Upper lobe of left lung (tissue), 6 donors: ENCODE data around the gene RABGAP1. TPM values are rescaled to one million over a fixed set of nuclear protein-coding genes. Genes with fewer than 3 reads are reported as not detected.

Experiments
- ATAC-seq, 2 donors: fragments of 200-7000 bp; cut with Tn5 transposase; one replicate each; pipeline ENCODE4 v1.9.1; 2022; ENCODE audit warnings: mild to moderate bottlenecking in 2 of 2, moderate library complexity in 2 of 2; ENCODE audit not compliant: low FRiP score in 2 of 2
- DNase-seq, 2 donors: peaks; one replicate each; pipeline ENCODE4 v3.0.0-alpha.2; 2019 to 2020
- H3K27ac ChIP-seq, 4 donors: fragments of 200-600 bp; sonication (generic); one replicate each; pipeline ENCODE4 v1.5.1; 2016 to 2019
- H3K27me3 ChIP-seq, 4 donors: fragments of 200-600 bp; sonication (generic); one replicate each; pipeline ENCODE4 v1.5.1; 2017 to 2019
- H3K36me3 ChIP-seq, 4 donors: fragments of 200-600 bp; sonication (generic); one replicate each; pipeline ENCODE4 v1.5.1; 2016 to 2019
- H3K4me1 ChIP-seq, 4 donors: fragments of 200-600 bp; sonication (generic); one replicate each; pipeline ENCODE4 v1.5.1; 2018 to 2019
- H3K4me3 ChIP-seq, 4 donors: fragments of 200-600 bp; sonication (generic); one replicate each; pipeline ENCODE4 v1.5.1; 2017 to 2019; ENCODE audit warnings: mild to moderate bottlenecking in 2 of 4, moderate library complexity in 1 of 4
- H3K9me3 ChIP-seq, 4 donors: fragments of 200-600 bp; sonication (generic); one replicate each; pipeline ENCODE4 v1.5.1; 2018 to 2019
- EP300 ChIP-seq, 4 donors: sonication (generic); formaldehyde crosslinking; IDR thresholded peaks; one replicate each; pipeline ENCODE4 v1.5.1; 2017; ENCODE audit warnings: antibody characterized with exemption in 4 of 4, control low read depth in 2 of 4
- POLR2A ChIP-seq, 4 donors: fragments of 450-650 bp; IDR thresholded peaks; one replicate each; pipeline ENCODE4 v1.5.1; 2016 to 2017; ENCODE audit warnings: antibody characterized with exemption in 4 of 4, mild to moderate bottlenecking in 2 of 4
- POLR2AphosphoS5 ChIP-seq, 2 donors: sonication (generic); formaldehyde crosslinking; IDR thresholded peaks; one replicate each; pipeline ENCODE4 v1.5.1; 2017; ENCODE audit warnings: antibody characterized with exemption in 2 of 2
- WGBS, 2 donors: methylation state at CpG; one replicate each; pipeline ENCODE4 v1.1.5; 2017 to 2018; 5-methylcytosine and 5-hydroxymethylcytosine counted together
- total RNA-seq, 6 donors: library from RNA; depleted of rRNA in 4 of 6; stranded (reverse); fragments of >200 nt in 4 of 6; gene quantifications; one replicate each; pipeline versions ENCODE4 v1.1.0 to v1.2.1, GENCODE V29; 2016 to 2021
- TF ChIP-seq, protein P1 (sequence below), 6 experiments: fragments of 450-650 bp in 4 of 6; fragments of 200-600 bp in 2 of 6; sonication (generic) in 2 of 6; IDR thresholded peaks; one replicate each; pipeline ENCODE4 v1.5.1; 2016 to 2019; ENCODE audit warnings: antibody characterized with exemption in 6 of 6
- donor health status: DM: no; HTN: no; CAD: no; lungs with moderate emphysema.
- donor health status: DM: no; HTN: yes; CAD: no; lungs with severe emphysema.

The RABGAP1 gene
- total RNA-seq, 6 donors from 2014 or later, result 41.7 to 147 (median 62.6) TPM

DNA sequence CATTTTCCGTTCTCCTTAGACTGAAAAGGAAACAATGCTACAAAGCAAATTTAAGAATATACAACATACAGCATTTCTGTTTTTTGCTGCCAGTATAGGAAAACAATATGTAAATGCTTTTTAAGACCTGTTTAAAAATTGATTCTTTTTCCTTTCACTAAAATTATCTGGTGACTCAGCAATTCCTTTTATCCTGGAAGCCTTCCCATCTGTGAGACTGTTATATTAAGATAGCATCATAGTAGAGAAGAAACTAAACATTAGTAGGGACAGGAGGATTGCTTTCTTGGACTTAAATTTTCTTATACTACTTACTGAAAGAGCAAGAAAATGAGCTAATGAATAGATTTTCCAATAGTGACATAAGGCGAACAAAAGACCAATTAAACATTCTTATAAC, 62.6 kb downstream of the RABGAP1 start:
- no peaks in the 10 kb centered on the region for H3K9me3 ChIP-seq
- no peak for ATAC-seq
- peaks cover 0 to 6% (median 0%) of the 10 kb centered on the region in 4 donors for H3K4me1 ChIP-seq
- H3K27ac ChIP-seq, result no peak overlapping the region
- TF ChIP-seq POLR2A (IDR thresholded peaks at IDR 0.05) (no peak), POLR2AphosphoS5 (IDR thresholded peaks at IDR 0.05) (no peak), EP300 (IDR thresholded peaks at IDR 0.05) (no peak)
- TF ChIP-seq, protein P1, sequence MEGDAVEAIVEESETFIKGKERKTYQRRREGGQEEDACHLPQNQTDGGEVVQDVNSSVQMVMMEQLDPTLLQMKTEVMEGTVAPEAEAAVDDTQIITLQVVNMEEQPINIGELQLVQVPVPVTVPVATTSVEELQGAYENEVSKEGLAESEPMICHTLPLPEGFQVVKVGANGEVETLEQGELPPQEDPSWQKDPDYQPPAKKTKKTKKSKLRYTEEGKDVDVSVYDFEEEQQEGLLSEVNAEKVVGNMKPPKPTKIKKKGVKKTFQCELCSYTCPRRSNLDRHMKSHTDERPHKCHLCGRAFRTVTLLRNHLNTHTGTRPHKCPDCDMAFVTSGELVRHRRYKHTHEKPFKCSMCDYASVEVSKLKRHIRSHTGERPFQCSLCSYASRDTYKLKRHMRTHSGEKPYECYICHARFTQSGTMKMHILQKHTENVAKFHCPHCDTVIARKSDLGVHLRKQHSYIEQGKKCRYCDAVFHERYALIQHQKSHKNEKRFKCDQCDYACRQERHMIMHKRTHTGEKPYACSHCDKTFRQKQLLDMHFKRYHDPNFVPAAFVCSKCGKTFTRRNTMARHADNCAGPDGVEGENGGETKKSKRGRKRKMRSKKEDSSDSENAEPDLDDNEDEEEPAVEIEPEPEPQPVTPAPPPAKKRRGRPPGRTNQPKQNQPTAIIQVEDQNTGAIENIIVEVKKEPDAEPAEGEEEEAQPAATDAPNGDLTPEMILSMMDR (IDR thresholded peaks at IDR 0.05), result no peak
- WGBS, 2 donors, result 47 to 94% methylated on average over 2 of the region's 2 CpGs
- no peaks in the 10 kb centered on the region for H3K27me3 ChIP-seq
- no peak overlapping the region for H3K4me3 ChIP-seq
- no peak for DNase-seq
- H3K36me3 ChIP-seq, result peaks cover 5 to 57% (median 13%) of the 10 kb centered on the region in 4 donors

- DNase-seq, result no peak
- TF ChIP-seq POLR2A (IDR thresholded peaks at IDR 0.05) (no peak), EP300 (IDR thresholded peaks at IDR 0.05) (no peak), POLR2AphosphoS5 (IDR thresholded peaks at IDR 0.05) (no peak)
- TF ChIP-seq, protein P1 (IDR thresholded peaks at IDR 0.05), result no peak
- Histone ChIP-seq H3K9me3 (no peaks in the 10 kb centered on the region), H3K4me3 (no peak overlapping the region), H3K36me3 (peaks cover 2 to 44% (median 5%) of the 10 kb centered on the region in 4 donors), H3K4me1 (peaks cover 0 to 10% (median 0%) of the 10 kb centered on the region in 4 donors), H3K27me3 (no peaks in the 10 kb centered on the region), H3K27ac (no peak overlapping the region)
- no peak for ATAC-seq
- 75 to 92% methylated on average over 1 of the region's 1 CpG for WGBS, 2 donors
Measured at GRCh38 chr9:123005964-123006363, 65.1 kb downstream of the RABGAP1 start.

DNA sequence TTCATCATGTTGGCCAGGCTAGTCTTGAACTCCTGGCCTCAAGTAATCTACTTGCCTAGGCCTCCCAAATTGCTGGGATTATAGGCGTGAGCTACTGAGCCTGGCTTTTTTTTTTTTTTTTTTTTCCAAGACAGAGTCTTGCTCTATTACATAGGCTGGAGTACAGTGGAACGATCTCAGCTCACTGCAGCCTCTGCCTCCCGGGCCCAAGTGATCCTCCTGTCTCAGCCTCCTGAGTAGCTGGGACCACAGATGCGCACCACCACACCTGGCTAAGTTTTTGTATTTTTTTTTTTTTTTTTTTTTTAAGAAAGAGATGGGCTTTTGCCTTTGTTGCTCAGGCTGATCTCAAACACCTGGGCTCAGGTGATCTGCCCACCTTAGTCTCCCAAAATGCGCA, 66.4 kb downstream of the RABGAP1 start:
- ATAC-seq, result no peak

GRCh38 chr9:123008909-123009308, 68.1 kb downstream of the RABGAP1 start:
- TF ChIP-seq POLR2AphosphoS5 (IDR thresholded peaks at IDR 0.05) (no peak), EP300 (IDR thresholded peaks at IDR 0.05) (no peak), POLR2A (IDR thresholded peaks at IDR 0.05) (no peak)
- TF ChIP-seq, protein P1 (IDR thresholded peaks at IDR 0.05), result no peak
- Histone ChIP-seq H3K4me3 (no peak overlapping the region), H3K27ac (no peak overlapping the region), H3K36me3 (peaks cover 0 to 44% (median 5%) of the 10 kb centered on the region in 4 donors), H3K4me1 (peaks cover 0 to 15% (median 5%) of the 10 kb centered on the region in 4 donors), H3K9me3 (no peaks in the 10 kb centered on the region), H3K27me3 (no peaks in the 10 kb centered on the region)
- ATAC-seq (no peak), DNase-seq (no peak)

More for the DNA sequence above, 66.4 kb downstream of the RABGAP1 start:
- Histone ChIP-seq H3K27ac (no peak overlapping the region), H3K27me3 (no peaks in the 10 kb centered on the region), H3K9me3 (no peaks in the 10 kb centered on the region), H3K4me1 (peaks cover 0 to 10% (median 5%) of the 10 kb centered on the region in 4 donors), H3K4me3 (no peak overlapping the region), H3K36me3 (peaks cover 0 to 37% (median 3%) of the 10 kb centered on the region in 4 donors)
- 85 to 100% methylated on average over 5 of the region's 5 CpGs for WGBS, 2 donors
- no peak for TF ChIP-seq POLR2A (IDR thresholded peaks at IDR 0.05)
- TF ChIP-seq, protein P1 (IDR thresholded peaks at IDR 0.05), result no peak
- TF ChIP-seq POLR2AphosphoS5 (IDR thresholded peaks at IDR 0.05), result no peak
- no peak for TF ChIP-seq EP300 (IDR thresholded peaks at IDR 0.05)
- no peak for DNase-seq

GRCh38 chr9:123011380-123011779, 70.6 kb downstream of the RABGAP1 start:
- 85 to 94% methylated on average over 3 of the region's 3 CpGs for WGBS, 2 donors
- Histone ChIP-seq H3K4me3 (no peak overlapping the region), H3K27me3 (no peaks in the 10 kb centered on the region), H3K27ac (peak overlapping the region in 3 of 4 donors; percentile 18 to 59 (median 45)), H3K4me1 (peaks cover 0 to 15% (median 5%) of the 10 kb centered on the region in 4 donors), H3K36me3 (peaks cover 9 to 54% (median 12%) of the 10 kb centered on the region in 4 donors), H3K9me3 (no peaks in the 10 kb centered on the region)
- TF ChIP-seq, protein P1 (IDR thresholded peaks at IDR 0.05), result no peak
- no peak for TF ChIP-seq POLR2AphosphoS5 (IDR thresholded peaks at IDR 0.05)
- no peak for TF ChIP-seq EP300 (IDR thresholded peaks at IDR 0.05)
- no peak for TF ChIP-seq POLR2A (IDR thresholded peaks at IDR 0.05)
- DNase-seq, result no peak
- ATAC-seq, result no peak
